HEK293T (cell line): ENCODE data around the gene POLR3C.

ENCODE experiments used
- ARNT ChIP-seq: fragments of 450-650 bp; IDR thresholded peaks from 2 replicates; pipeline ENCODE4 v1.6.1; 2017; ENCODE audit warnings: mild to moderate bottlenecking
- CTBP1 ChIP-seq: fragments of 450-650 bp; IDR thresholded peaks from 2 replicates; pipeline ENCODE4 v1.6.1; 2016; ENCODE audit warnings: borderline replicate concordance
- ELF4 ChIP-seq: fragments of 450-650 bp; IDR thresholded peaks from 2 replicates; pipeline ENCODE4 v1.6.1; 2017; ENCODE audit warnings: antibody characterized with exemption
- FOXK2 ChIP-seq: fragments of 450-650 bp; IDR thresholded peaks from 2 replicates; pipeline ENCODE4 v1.6.1; 2016; ENCODE audit warnings: mild to moderate bottlenecking
- FOXM1 ChIP-seq: fragments of 450-650 bp; IDR thresholded peaks from 2 replicates; pipeline ENCODE4 v1.6.1; 2017; ENCODE audit warnings: mild to moderate bottlenecking, borderline replicate concordance
- HDGF ChIP-seq: fragments of 450-650 bp; IDR thresholded peaks from 2 replicates; pipeline ENCODE4 v1.6.1; 2017; ENCODE audit warnings: antibody characterized with exemption, borderline replicate concordance
- SP1 ChIP-seq: fragments of 450-650 bp; IDR thresholded peaks from 2 replicates; pipeline ENCODE4 v1.6.1; 2017
- SUZ12 ChIP-seq: fragments of 450-650 bp; IDR thresholded peaks from 2 replicates; pipeline ENCODE4 v1.6.1; 2016; ENCODE audit warnings: mild to moderate bottlenecking
- TARDBP ChIP-seq: fragments of 450-650 bp; IDR thresholded peaks from 2 replicates; pipeline ENCODE4 v1.6.1; 2016
- ZNF384 ChIP-seq: fragments of 450-650 bp; IDR thresholded peaks from 2 replicates; pipeline ENCODE4 v1.6.1; 2016
- TF ChIP-seq, protein P1 (sequence below): fragments of 450-650 bp; IDR thresholded peaks from 2 replicates; pipeline ENCODE4 v1.6.1; 2016

DNA sequence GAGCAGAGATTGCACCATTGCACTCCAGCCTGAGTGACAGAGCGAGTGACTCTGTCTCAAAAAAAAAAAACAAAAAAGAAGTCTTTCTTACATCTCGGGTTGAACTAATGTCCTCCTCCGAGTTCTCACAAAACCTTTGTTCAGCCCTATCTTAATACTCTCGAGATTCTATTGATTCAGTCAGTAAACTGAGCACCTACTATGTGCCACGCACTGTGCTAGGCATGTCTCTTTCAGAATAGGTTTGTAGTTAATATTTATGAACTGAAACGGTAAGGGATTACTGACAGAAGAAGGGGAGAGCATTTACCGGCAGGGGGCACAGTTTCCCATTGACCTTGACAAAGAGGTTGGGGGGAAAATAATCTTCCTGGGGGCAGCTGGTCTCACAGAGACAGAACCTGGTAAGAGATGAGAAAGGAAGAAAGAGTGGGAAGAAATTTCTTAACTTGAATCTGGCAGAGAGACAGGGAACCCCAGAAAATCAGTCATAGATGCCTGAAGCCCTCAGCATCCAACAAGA, 31.5 kb downstream of the POLR3C start:
- no peak for TF ChIP-seq FOXK2
- TF ChIP-seq SUZ12 = no peak
- TF ChIP-seq TARDBP = no peak
- TF ChIP-seq HDGF = no peak
- no peak for TF ChIP-seq FOXM1
- no peak for TF ChIP-seq SP1
- TF ChIP-seq CTBP1 = no peak
- no peak for TF ChIP-seq ZNF384
- no peak for TF ChIP-seq ELF4
- TF ChIP-seq ARNT = no peak
- TF ChIP-seq, protein P1, sequence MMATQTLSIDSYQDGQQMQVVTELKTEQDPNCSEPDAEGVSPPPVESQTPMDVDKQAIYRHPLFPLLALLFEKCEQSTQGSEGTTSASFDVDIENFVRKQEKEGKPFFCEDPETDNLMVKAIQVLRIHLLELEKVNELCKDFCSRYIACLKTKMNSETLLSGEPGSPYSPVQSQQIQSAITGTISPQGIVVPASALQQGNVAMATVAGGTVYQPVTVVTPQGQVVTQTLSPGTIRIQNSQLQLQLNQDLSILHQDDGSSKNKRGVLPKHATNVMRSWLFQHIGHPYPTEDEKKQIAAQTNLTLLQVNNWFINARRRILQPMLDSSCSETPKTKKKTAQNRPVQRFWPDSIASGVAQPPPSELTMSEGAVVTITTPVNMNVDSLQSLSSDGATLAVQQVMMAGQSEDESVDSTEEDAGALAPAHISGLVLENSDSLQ = no peak
